ENCODE data around the gene LIMS2.

Gene LIMS2

GRCh38 chr2:127670957-127671290 is 4.4 kb downstream of the LIMS2 start:
- no peak overlapping the region for H3K18ac ChIP-seq (ENCODE audit: low read length)
- no CpG with 5 or more reads among the region's 5 CpGs for WGBS, 2 donors (ENCODE audit: extremely low coverage in 2 of 2, insufficient read length in 2 of 2, insufficient replicate concordance in 1 of 2)
- no peak overlapping the region for H3K14ac ChIP-seq (ENCODE audit: low read length)
- no peak overlapping the region for H3K4ac ChIP-seq (ENCODE audit: low read length)
- no peaks in the 10 kb centered on the region for H3K79me1 ChIP-seq (ENCODE audit: low read depth, low read length)
- no peak overlapping the region for H3K27ac ChIP-seq (replicated peaks; ENCODE audit: low read length)
- peaks cover 10 to 67% (median 31%) of the 10 kb centered on the region in 3 experiments for H3K27me3 ChIP-seq (ENCODE audit: control insufficient read depth in 3 of 3, insufficient read depth in 3 of 3, low read depth in 1 of 3, low read length in 3 of 3)
- no peak overlapping the region for H2BK5ac ChIP-seq (ENCODE audit: low read length)
- no peak overlapping the region for H4K8ac ChIP-seq (ENCODE audit: low read depth, low read length)
- H3K4me2 ChIP-seq (ENCODE audit: insufficient read depth, low read length, poor library complexity, severe bottlenecking), result no peak overlapping the region
- no peak overlapping the region for H3K4me3 ChIP-seq (ENCODE audit: low read length in 2 of 2)
- H2AK5ac ChIP-seq (ENCODE audit: low read depth, low read length), result no peak overlapping the region
- H3K36me3 ChIP-seq (replicated peaks in 1 of 2; ENCODE audit: control insufficient read depth in 2 of 2, insufficient read depth in 2 of 2, low read length in 2 of 2), result no peaks in the 10 kb centered on the region
- no peak overlapping the region for H2AFZ ChIP-seq (ENCODE audit: low read length)
- H2BK120ac ChIP-seq (ENCODE audit: low read depth, low read length), result no peak overlapping the region
- H2BK12ac ChIP-seq (ENCODE audit: low read length), result no peak overlapping the region
- no peak overlapping the region for H4K91ac ChIP-seq (ENCODE audit: low read depth, low read length, poor library complexity)
- H3K9me3 ChIP-seq (replicated peaks in 1 of 2; ENCODE audit: control insufficient read depth in 2 of 2, insufficient read depth in 1 of 2, low read depth in 1 of 2, low read length in 2 of 2), result no peaks in the 10 kb centered on the region
- H3K9ac ChIP-seq (ENCODE audit: low read depth, low read length, poor library complexity), result no peak overlapping the region
- no peak for DNase-seq (ENCODE audit: low spot score)
- peaks cover 1 to 2% of the 10 kb centered on the region in 2 donors for H3K4me1 ChIP-seq (ENCODE audit: control insufficient read depth in 2 of 2, insufficient read depth in 1 of 2, low read depth in 1 of 2, low read length in 2 of 2)
- no peak overlapping the region for H3K23ac ChIP-seq (ENCODE audit: low read depth, low read length, poor library complexity)
- no peak overlapping the region for H2BK15ac ChIP-seq (ENCODE audit: low read length)

GRCh38 chr2:127670055-127670956 is 5.0 kb downstream of the LIMS2 start:
- H2BK120ac ChIP-seq (ENCODE audit: low read depth, low read length), result no peak overlapping the region
- DNase-seq (ENCODE audit: low spot score), result no peak
- peaks cover 0 to under 1% of the 10 kb centered on the region in 2 donors for H3K9me3 ChIP-seq (replicated peaks in 1 of 2; ENCODE audit: control insufficient read depth in 2 of 2, insufficient read depth in 1 of 2, low read depth in 1 of 2, low read length in 2 of 2)
- no peak overlapping the region for H3K14ac ChIP-seq (ENCODE audit: low read length)
- peaks cover 9 to 68% (median 32%) of the 10 kb centered on the region in 3 experiments for H3K27me3 ChIP-seq (ENCODE audit: control insufficient read depth in 3 of 3, insufficient read depth in 3 of 3, low read depth in 1 of 3, low read length in 3 of 3)
- H2BK12ac ChIP-seq (ENCODE audit: low read length), result no peak overlapping the region
- H3K4ac ChIP-seq (ENCODE audit: low read length), result no peak overlapping the region
- H4K91ac ChIP-seq (ENCODE audit: low read depth, low read length, poor library complexity), result no peak overlapping the region
- no peaks in the 10 kb centered on the region for H3K36me3 ChIP-seq (replicated peaks in 1 of 2; ENCODE audit: control insufficient read depth in 2 of 2, insufficient read depth in 2 of 2, low read length in 2 of 2)
- H2AFZ ChIP-seq (ENCODE audit: low read length), result no peak overlapping the region
- H3K4me1 ChIP-seq (ENCODE audit: control insufficient read depth in 2 of 2, insufficient read depth in 1 of 2, low read depth in 1 of 2, low read length in 2 of 2), result no peaks in the 10 kb centered on the region
- H3K23ac ChIP-seq (ENCODE audit: low read depth, low read length, poor library complexity), result no peak overlapping the region
- H2BK15ac ChIP-seq (ENCODE audit: low read length), result no peak overlapping the region
- H4K8ac ChIP-seq (ENCODE audit: low read depth, low read length), result no peak overlapping the region
- no CpG with 5 or more reads among the region's 10 CpGs for WGBS, 2 donors (ENCODE audit: extremely low coverage in 2 of 2, insufficient read length in 2 of 2, insufficient replicate concordance in 1 of 2)
- H3K9ac ChIP-seq (ENCODE audit: low read depth, low read length, poor library complexity), result no peak overlapping the region
- H3K4me3 ChIP-seq (ENCODE audit: low read length in 2 of 2), result no peak overlapping the region
- H2BK5ac ChIP-seq (ENCODE audit: low read length), result no peak overlapping the region
- no peak overlapping the region for H3K4me2 ChIP-seq (ENCODE audit: insufficient read depth, low read length, poor library complexity, severe bottlenecking)
- no peaks in the 10 kb centered on the region for H3K79me1 ChIP-seq (ENCODE audit: low read depth, low read length)
- no peak overlapping the region for H2AK5ac ChIP-seq (ENCODE audit: low read depth, low read length)
- no peak overlapping the region for H3K18ac ChIP-seq (ENCODE audit: low read length)
- H3K27ac ChIP-seq (replicated peaks; ENCODE audit: low read length), result no peak overlapping the region

GRCh38 chr2:127669056-127669455 is 6.3 kb downstream of the LIMS2 start:
- peaks cover under 1 to 72% (median 36%) of the 10 kb centered on the region in 3 experiments for H3K27me3 ChIP-seq (ENCODE audit: control insufficient read depth in 3 of 3, insufficient read depth in 3 of 3, low read depth in 1 of 3, low read length in 3 of 3)
- no peak overlapping the region for H3K27ac ChIP-seq (replicated peaks; ENCODE audit: low read length)
- H2BK120ac ChIP-seq (ENCODE audit: low read depth, low read length), result no peak overlapping the region
- H2AFZ ChIP-seq (ENCODE audit: low read length), result no peak overlapping the region
- no CpG with 5 or more reads among the region's 7 CpGs for WGBS, 2 donors (ENCODE audit: extremely low coverage in 2 of 2, insufficient read length in 2 of 2, insufficient replicate concordance in 1 of 2)
- no peak for DNase-seq (ENCODE audit: low spot score)
- H4K91ac ChIP-seq (ENCODE audit: low read depth, low read length, poor library complexity), result no peak overlapping the region
- H3K4me1 ChIP-seq (ENCODE audit: control insufficient read depth in 2 of 2, insufficient read depth in 1 of 2, low read depth in 1 of 2, low read length in 2 of 2), result peaks cover 0 to 3% of the 10 kb centered on the region in 2 donors
- no peak overlapping the region for H2AK5ac ChIP-seq (ENCODE audit: low read depth, low read length)
- no peak overlapping the region for H3K14ac ChIP-seq (ENCODE audit: low read length)
- H3K4ac ChIP-seq (ENCODE audit: low read length), result no peak overlapping the region
- no peak overlapping the region for H2BK12ac ChIP-seq (ENCODE audit: low read length)
- H3K18ac ChIP-seq (ENCODE audit: low read length), result no peak overlapping the region
- H3K23ac ChIP-seq (ENCODE audit: low read depth, low read length, poor library complexity), result no peak overlapping the region
- H3K4me2 ChIP-seq (ENCODE audit: insufficient read depth, low read length, poor library complexity, severe bottlenecking), result no peak overlapping the region
- no peak overlapping the region for H4K8ac ChIP-seq (ENCODE audit: low read depth, low read length)
- H2BK5ac ChIP-seq (ENCODE audit: low read length), result no peak overlapping the region
- no peak overlapping the region for H2BK15ac ChIP-seq (ENCODE audit: low read length)
- H3K9ac ChIP-seq (ENCODE audit: low read depth, low read length, poor library complexity), result no peak overlapping the region
- H3K9me3 ChIP-seq (replicated peaks in 1 of 2; ENCODE audit: control insufficient read depth in 2 of 2, insufficient read depth in 1 of 2, low read depth in 1 of 2, low read length in 2 of 2), result peaks cover 0 to 3% of the 10 kb centered on the region in 2 donors
- no peak overlapping the region for H3K4me3 ChIP-seq (ENCODE audit: low read length in 2 of 2)
- H3K36me3 ChIP-seq (replicated peaks in 1 of 2; ENCODE audit: control insufficient read depth in 2 of 2, insufficient read depth in 2 of 2, low read length in 2 of 2), result no peaks in the 10 kb centered on the region
- H3K79me1 ChIP-seq (ENCODE audit: low read depth, low read length), result no peaks in the 10 kb centered on the region

GRCh38 chr2:127665267-127665893 is 9.9 kb downstream of the LIMS2 start:
- Histone ChIP-seq H2BK120ac (ENCODE audit: low read depth, low read length) (no peak overlapping the region), H3K14ac (ENCODE audit: low read length) (no peak overlapping the region), H3K4me3 (ENCODE audit: low read length in 2 of 2) (no peak overlapping the region), H2BK15ac (ENCODE audit: low read length) (no peak overlapping the region), H3K36me3 (replicated peaks in 1 of 2; ENCODE audit: control insufficient read depth in 2 of 2, insufficient read depth in 2 of 2, low read length in 2 of 2) (no peaks in the 10 kb centered on the region), H2BK12ac (ENCODE audit: low read length) (no peak overlapping the region), H3K27me3 (ENCODE audit: control insufficient read depth in 3 of 3, insufficient read depth in 3 of 3, low read depth in 1 of 3, low read length in 3 of 3) (peaks cover 0 to 64% (median 31%) of the 10 kb centered on the region in 3 experiments), H3K9ac (ENCODE audit: low read depth, low read length, poor library complexity) (no peak overlapping the region), H3K79me1 (ENCODE audit: low read depth, low read length) (no peaks in the 10 kb centered on the region), H3K4me2 (ENCODE audit: insufficient read depth, low read length, poor library complexity, severe bottlenecking) (no peak overlapping the region), H3K23ac (ENCODE audit: low read depth, low read length, poor library complexity) (no peak overlapping the region), H2AK5ac (ENCODE audit: low read depth, low read length) (no peak overlapping the region), H2BK5ac (ENCODE audit: low read length) (no peak overlapping the region), H4K8ac (ENCODE audit: low read depth, low read length) (no peak overlapping the region), H4K91ac (ENCODE audit: low read depth, low read length, poor library complexity) (no peak overlapping the region), H3K9me3 (replicated peaks in 1 of 2; ENCODE audit: control insufficient read depth in 2 of 2, insufficient read depth in 1 of 2, low read depth in 1 of 2, low read length in 2 of 2) (peaks cover 0 to 3% of the 10 kb centered on the region in 2 donors), H3K18ac (ENCODE audit: low read length) (no peak overlapping the region), H2AFZ (ENCODE audit: low read length) (no peak overlapping the region), H3K4me1 (ENCODE audit: control insufficient read depth in 2 of 2, insufficient read depth in 1 of 2, low read depth in 1 of 2, low read length in 2 of 2) (peaks cover 13 to 16% of the 10 kb centered on the region in 2 donors), H3K4ac (ENCODE audit: low read length) (no peak overlapping the region), H3K27ac (replicated peaks; ENCODE audit: low read length) (no peak overlapping the region)
- DNase-seq (ENCODE audit: low spot score), result no peak
- no CpG with 5 or more reads among the region's 8 CpGs for WGBS, 2 donors (ENCODE audit: extremely low coverage in 2 of 2, insufficient read length in 2 of 2, insufficient replicate concordance in 1 of 2)

All from neuronal stem cell (in vitro differentiated cells).